Kidney (tissue), 22 donors: ENCODE measurements around the gene LIMS2. TPM values are rescaled to one million over a fixed set of nuclear protein-coding genes. Genes with fewer than 3 reads are reported as not detected.
A peak's percentile ranks its signal among the peaks of the same experiment; 100 is the strongest.

ENCODE experiments used
- DNase-seq, 5 donors: peaks; one replicate each; pipeline ENCODE4 v3.0.0-alpha.2; 2013 to 2020
- FAIRE-seq: peaks from 2 replicates; lab custom pipeline; 2012; peaks lifted over from hg19 to GRCh38; lab: Jason Lieb, UNC
- H3K27ac ChIP-seq, 2 donors: one replicate each; pipeline ENCODE4 v1.7.0; 2013; ENCODE audit warnings: low read depth in 2 of 2, low read length in 2 of 2, inconsistent platforms in 1 of 2
- H3K27me3 ChIP-seq: one replicate; pipeline ENCODE4 v1.7.1; 2013; ENCODE audit warnings: low read length, inconsistent platforms; ENCODE audit not compliant: control insufficient read depth, insufficient read depth
- H3K36me3 ChIP-seq, 3 donors: one replicate each; pipeline versions ENCODE4 v1.7.0 to v1.7.1; 2013; ENCODE audit warnings: low read length in 3 of 3, control low read depth in 1 of 3, inconsistent platforms in 1 of 3; ENCODE audit not compliant: insufficient read depth in 3 of 3, control insufficient read depth in 2 of 3
- H3K4me1 ChIP-seq, 3 donors: one replicate each; pipeline versions ENCODE4 v1.7.0 to v1.7.1; 2013; ENCODE audit warnings: low read length in 3 of 3, inconsistent platforms in 1 of 3, low read depth in 1 of 3; ENCODE audit not compliant: control insufficient read depth in 2 of 3, insufficient read depth in 2 of 3
- H3K4me3 ChIP-seq, 3 donors: one replicate each; pipeline versions ENCODE4 v1.7.0 to v1.8.1; 2013; ENCODE audit warnings: low read length in 3 of 3, control low read depth in 1 of 3, inconsistent platforms in 1 of 3
- H3K9ac ChIP-seq, 3 donors: one replicate each; pipeline versions ENCODE4 v1.7.0 to v1.7.1; 2013; ENCODE audit warnings: low read length in 3 of 3, control low read depth in 1 of 3, inconsistent platforms in 1 of 3
- H3K9me3 ChIP-seq, 3 donors: one replicate each; pipeline versions ENCODE4 v1.7.0 to v1.7.1; 2013; ENCODE audit warnings: low read length in 3 of 3, control low read depth in 1 of 3, inconsistent platforms in 1 of 3; ENCODE audit not compliant: control insufficient read depth in 2 of 3, insufficient read depth in 1 of 3
- intact Hi-C: fragments of 100-400 bp; cut with DNase I; formaldehyde crosslinking; loops from one replicate; pipeline ENCODE4 v1.11.1; 2022
- long read RNA-seq, 10 donors: library from polyadenylated mRNA in 1 of 10; unstranded in 1 of 10; transcript quantifications; one replicate each; pipeline ENCODE4 v2.0.0 and lab custom pipeline, GENCODE V29; 2021 to 2026
- polyA plus RNA-seq: library from polyadenylated mRNA; stranded (reverse); fragments of 350-450 nt; fragmentation: Illumina TruSeq; extraction: RNeasy Lipid Tissue Mini Kit (QIAGEN cat#74804); gene quantifications from one replicate; pipeline ENCODE4 v1.2.3, GENCODE V29; 2014; ENCODE audit warnings: low read depth, low replicate concordance; ENCODE audit not compliant: insufficient read depth
- total RNA-seq: library from RNA; stranded (reverse); fragmentation: NEBNext Ultra II Directional; extraction: Animal tissue kit (Norgen Biotek cat#: 25700); gene quantifications from one replicate; pipeline ENCODE4 v1.2.1, GENCODE V29; 2021
- TF ChIP-seq, protein P1 (sequence below): IDR thresholded peaks from 3 replicates; pipeline ENCODE4 v1.5.1; 2012; ENCODE audit warnings: mild to moderate bottlenecking, moderate library complexity, borderline replicate concordance; ENCODE audit not compliant: insufficient read depth; ENCODE audit errors: extremely low read depth
- donor health status: control.
- donor health status: control.
- donor health status: control.
- donor health status: control.
- donor health status: control.
- donor health status: DM: yes; HTN: yes; CAD: no.
- donor health status: Normal renal cell carcinoma (clear cell type).

Gene LIMS2, protein sequence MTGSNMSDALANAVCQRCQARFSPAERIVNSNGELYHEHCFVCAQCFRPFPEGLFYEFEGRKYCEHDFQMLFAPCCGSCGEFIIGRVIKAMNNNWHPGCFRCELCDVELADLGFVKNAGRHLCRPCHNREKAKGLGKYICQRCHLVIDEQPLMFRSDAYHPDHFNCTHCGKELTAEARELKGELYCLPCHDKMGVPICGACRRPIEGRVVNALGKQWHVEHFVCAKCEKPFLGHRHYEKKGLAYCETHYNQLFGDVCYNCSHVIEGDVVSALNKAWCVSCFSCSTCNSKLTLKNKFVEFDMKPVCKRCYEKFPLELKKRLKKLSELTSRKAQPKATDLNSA
- total RNA-seq (101 TPM), polyA plus RNA-seq (107 TPM)
- long read RNA-seq, donor 1, partial matches to known transcripts, result 0 of 6 reads
- long read RNA-seq, donor 1, other reads (novel, unspliced or antisense), result 0 of 6 reads
- long read RNA-seq, donor 2, partial matches to known transcripts, result 0 of 2 reads
- long read RNA-seq, donor 2, other reads (novel, unspliced or antisense), result 0 of 2 reads
- long read RNA-seq, donor 3, partial matches to known transcripts, result 0 of 5 reads
- long read RNA-seq, donor 3, other reads (novel, unspliced or antisense), result 0 of 5 reads
- long read RNA-seq, donor 4, partial matches to known transcripts, result 0 of 4 reads
- long read RNA-seq, donor 4, other reads (novel, unspliced or antisense), result 0 of 4 reads
- long read RNA-seq, donor 5, result 0 reads
- long read RNA-seq, donor 6, partial matches to known transcripts, result 0 of 2 reads
- long read RNA-seq, donor 6, other reads (novel, unspliced or antisense), result 0 of 2 reads
- long read RNA-seq, donor 7, transcript LIMS2-202 (10 exons, 2,045 nt), result major isoform, 20 of 68 reads
- long read RNA-seq, donor 7, partial matches to known transcripts, result 11 of 68 reads
- long read RNA-seq, donor 7, other reads (novel, unspliced or antisense), result 32 of 68 reads
- long read RNA-seq, donor 8, transcript LIMS2-202 (10 exons, 2,045 nt), result major isoform, 6 of 13 reads
- long read RNA-seq, donor 8, partial matches to known transcripts, result 6 of 13 reads
- long read RNA-seq, donor 8, other reads (novel, unspliced or antisense), result 0 of 13 reads
- long read RNA-seq, donor 9, partial matches to known transcripts, result 0 of 2 reads
- long read RNA-seq, donor 9, other reads (novel, unspliced or antisense), result 0 of 2 reads
- long read RNA-seq, donor 10, partial matches to known transcripts, result 0 of 1 reads
- long read RNA-seq, donor 10, other reads (novel, unspliced or antisense), result 0 of 1 reads

DNA sequence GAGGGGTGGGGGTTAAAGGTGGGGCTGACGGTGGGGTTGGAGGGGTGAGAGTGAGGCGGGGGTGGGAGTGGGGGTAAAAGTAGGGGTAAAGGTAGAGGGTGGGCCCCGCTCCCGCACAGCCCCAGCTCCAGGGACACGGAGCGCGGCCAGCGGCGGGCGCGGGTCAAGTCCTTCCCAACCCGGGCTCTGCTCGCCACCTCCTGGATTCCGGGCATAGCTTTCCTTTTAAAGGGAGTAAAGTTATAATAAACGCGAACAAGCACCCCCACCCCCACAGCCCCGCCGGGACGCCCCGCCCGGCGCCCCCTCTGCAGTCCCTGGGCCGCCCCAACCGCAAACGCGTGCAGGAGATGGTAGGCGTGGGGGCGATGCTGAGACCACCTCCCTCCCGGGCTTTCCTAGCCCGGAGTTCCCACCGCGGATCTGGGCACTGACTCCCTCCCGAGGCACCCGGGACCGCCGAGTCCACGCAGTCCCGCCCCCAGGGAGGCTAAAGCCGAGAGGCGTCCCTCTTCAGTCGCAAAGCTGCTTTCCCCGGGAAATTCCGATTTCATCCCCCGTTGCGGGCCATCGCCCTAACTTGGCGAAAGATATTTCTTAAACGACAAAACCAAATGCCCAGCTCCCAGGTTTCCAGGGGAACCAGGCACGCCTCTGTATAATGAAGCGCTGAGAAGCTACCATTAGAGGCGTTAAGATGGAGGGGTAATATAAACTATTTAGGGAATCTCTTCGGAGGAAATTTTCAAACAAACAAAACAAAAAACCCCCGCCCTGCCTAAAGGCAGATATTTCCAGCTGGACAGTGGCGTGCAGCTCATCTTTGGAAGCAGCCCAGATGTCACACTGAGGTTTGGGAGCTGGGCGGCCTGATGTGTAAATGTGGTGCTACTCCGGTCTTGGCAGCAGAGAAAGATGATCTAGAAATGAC lies at the start of gene LIMS2:
Gene LIMS2 (minus strand): TSS at position 200 of the 931 bp plus-strand sequence. CDS start 506 bp downstream, outside the sequence.
- FAIRE-seq (no peak), DNase-seq (peak in 4 of 5 donors; percentile 46 to 81 (median 70))
- TF ChIP-seq, protein P1, sequence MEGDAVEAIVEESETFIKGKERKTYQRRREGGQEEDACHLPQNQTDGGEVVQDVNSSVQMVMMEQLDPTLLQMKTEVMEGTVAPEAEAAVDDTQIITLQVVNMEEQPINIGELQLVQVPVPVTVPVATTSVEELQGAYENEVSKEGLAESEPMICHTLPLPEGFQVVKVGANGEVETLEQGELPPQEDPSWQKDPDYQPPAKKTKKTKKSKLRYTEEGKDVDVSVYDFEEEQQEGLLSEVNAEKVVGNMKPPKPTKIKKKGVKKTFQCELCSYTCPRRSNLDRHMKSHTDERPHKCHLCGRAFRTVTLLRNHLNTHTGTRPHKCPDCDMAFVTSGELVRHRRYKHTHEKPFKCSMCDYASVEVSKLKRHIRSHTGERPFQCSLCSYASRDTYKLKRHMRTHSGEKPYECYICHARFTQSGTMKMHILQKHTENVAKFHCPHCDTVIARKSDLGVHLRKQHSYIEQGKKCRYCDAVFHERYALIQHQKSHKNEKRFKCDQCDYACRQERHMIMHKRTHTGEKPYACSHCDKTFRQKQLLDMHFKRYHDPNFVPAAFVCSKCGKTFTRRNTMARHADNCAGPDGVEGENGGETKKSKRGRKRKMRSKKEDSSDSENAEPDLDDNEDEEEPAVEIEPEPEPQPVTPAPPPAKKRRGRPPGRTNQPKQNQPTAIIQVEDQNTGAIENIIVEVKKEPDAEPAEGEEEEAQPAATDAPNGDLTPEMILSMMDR, result peak; percentile 4
- Histone ChIP-seq H3K4me1 (peaks cover 0 to 21% (median 0%) of the 10 kb centered on the region in 3 donors), H3K4me3 (peak within 1 kb of the TSS; percentile 33 to 61 (median 56)), H3K27ac (peak within 1 kb of the TSS in 1 of 2 donors; percentile 37), H3K9me3 (no peaks in the 10 kb centered on the region), H3K9ac (peak within 1 kb of the TSS in 2 of 3 donors; percentile 32 to 34), H3K27me3 (peaks cover 5% of the 10 kb centered on the region), H3K36me3 (no peaks in the 10 kb centered on the region)
- intact Hi-C loops, result no loop called here

DNA sequence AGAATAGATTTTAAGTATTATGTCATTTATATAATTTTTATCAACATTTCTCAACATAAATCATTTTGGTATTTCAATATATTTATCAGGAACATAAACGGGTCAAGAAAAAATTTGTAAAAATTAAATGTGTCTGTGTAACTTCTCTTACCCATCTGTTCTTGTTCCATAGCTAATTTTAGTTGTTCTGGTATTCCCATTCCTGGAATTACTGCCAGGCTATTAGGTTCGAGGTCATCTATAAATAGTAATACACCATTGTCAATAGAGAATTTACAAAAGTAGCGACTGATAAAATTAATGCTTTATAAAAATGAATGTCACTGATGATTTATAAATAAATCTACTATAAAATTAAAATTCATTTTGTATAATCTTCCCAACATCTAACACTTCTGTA lies 47.5 kb upstream of the LIMS2 start:
- H3K27me3 ChIP-seq, result no peaks in the 10 kb centered on the region
- H3K4me1 ChIP-seq, result no peaks in the 10 kb centered on the region
- FAIRE-seq (peak; percentile 19), DNase-seq (no peak)
- H3K9ac ChIP-seq, result no peak overlapping the region
- H3K9me3 ChIP-seq, result no peaks in the 10 kb centered on the region
- intact Hi-C loops, result no loop called here
- H3K4me3 ChIP-seq, result no peak overlapping the region
- TF ChIP-seq, protein P1, result no peak
- H3K27ac ChIP-seq, result no peak overlapping the region
- peaks cover 0 to 31% (median 8%) of the 10 kb centered on the region in 3 donors for H3K36me3 ChIP-seq

DNA sequence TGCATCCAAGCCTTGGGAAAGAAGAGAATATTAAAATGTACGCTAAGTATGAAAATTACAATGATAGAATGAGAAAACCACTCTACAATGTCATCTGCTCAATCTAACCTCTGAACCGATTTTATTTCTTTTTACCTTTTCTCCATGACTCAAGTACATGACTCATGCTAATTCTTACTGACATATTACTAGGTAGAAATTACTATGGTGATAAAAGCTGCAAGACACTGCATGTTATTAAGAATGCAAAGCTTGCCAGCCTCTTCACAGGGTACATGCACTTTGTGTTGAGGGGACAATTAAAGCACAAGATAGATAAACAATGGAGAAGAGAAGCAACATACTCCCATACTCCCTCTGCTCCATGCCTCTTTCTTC lies 46.6 kb upstream of the LIMS2 start:
- no peaks in the 10 kb centered on the region for H3K9me3 ChIP-seq
- DNase-seq (no peak), FAIRE-seq (no peak)
- H3K27ac ChIP-seq, result no peak overlapping the region
- intact Hi-C loops, result no loop called here
- H3K4me1 ChIP-seq, result no peaks in the 10 kb centered on the region
- no peak overlapping the region for H3K4me3 ChIP-seq
- H3K9ac ChIP-seq, result no peak overlapping the region
- peaks cover 0 to 31% (median 8%) of the 10 kb centered on the region in 3 donors for H3K36me3 ChIP-seq
- no peaks in the 10 kb centered on the region for H3K27me3 ChIP-seq
- TF ChIP-seq, protein P1, result no peak
